DOHH2 (cell line): ENCODE measurements around the gene CFAP74.

ENCODE experiments used
- H3F3A ChIP-seq: fragments of 200-600 bp; sonication (generic), shearing (Covaris generic); 2 replicates; pipeline ENCODE4 v1.6.0; 2016; ENCODE audit warnings: antibody characterized with exemption, mild to moderate bottlenecking; ENCODE audit not compliant: control insufficient read depth, insufficient read depth
- H3K27ac ChIP-seq: fragments of 200-600 bp; sonication (generic); 2 replicates; pipeline ENCODE4 v1.5.1; 2014; ENCODE audit warnings: low read depth, mild to moderate bottlenecking, low read length, moderate library complexity
- H3K27me3 ChIP-seq: fragments of 200-600 bp; sonication (generic); 2 replicates; pipeline ENCODE4 v1.6.1; 2014; ENCODE audit warnings: mild to moderate bottlenecking, low read length, mixed read lengths; ENCODE audit not compliant: control insufficient read depth
- H3K36me3 ChIP-seq: fragments of 200-600 bp; sonication (generic); 2 replicates; pipeline ENCODE4 v1.6.1; 2014; ENCODE audit warnings: mild to moderate bottlenecking, low read length, moderate library complexity, mixed read lengths; ENCODE audit not compliant: control insufficient read depth
- H3K4me1 ChIP-seq: fragments of 200-600 bp; sonication (generic); 2 replicates; pipeline ENCODE4 v1.6.1; 2014; ENCODE audit warnings: mild to moderate bottlenecking, low read length, mixed read lengths; ENCODE audit not compliant: control insufficient read depth
- H3K4me2 ChIP-seq: fragments of 200-600 bp; sonication (generic); 2 replicates; pipeline ENCODE4 v1.6.0; 2014; ENCODE audit warnings: mild to moderate bottlenecking, low read length, moderate library complexity
- H3K4me3 ChIP-seq: fragments of 200-600 bp; sonication (generic); 2 replicates; pipeline ENCODE4 v1.5.1; 2014; ENCODE audit warnings: mild to moderate bottlenecking, low read length, mixed read lengths
- H3K79me2 ChIP-seq: fragments of 200-600 bp; sonication (generic); 2 replicates; pipeline ENCODE4 v1.6.1; 2014; ENCODE audit warnings: mild to moderate bottlenecking, low read length, mixed read lengths; ENCODE audit not compliant: control insufficient read depth
- H3K9me2 ChIP-seq: fragments of 200-600 bp; sonication (generic); replicated peaks from 2 replicates; pipeline ENCODE4 v1.6.1; 2014; ENCODE audit warnings: mild to moderate bottlenecking, low read length, mixed read lengths; ENCODE audit not compliant: control insufficient read depth
- H3K9me3 ChIP-seq: fragments of 200-600 bp; sonication (generic); 2 replicates; pipeline ENCODE4 v1.6.1; 2014; ENCODE audit warnings: antibody characterized with exemption, low read length, mixed read lengths; ENCODE audit not compliant: control insufficient read depth, insufficient read depth
- H4K20me1 ChIP-seq: fragments of 200-600 bp; sonication (generic); 2 replicates; pipeline ENCODE4 v1.6.0; 2014; ENCODE audit warnings: low read depth, mild to moderate bottlenecking, antibody characterized with exemption, low read length, moderate library complexity; ENCODE audit not compliant: control insufficient read depth, insufficient read depth
- CTCF ChIP-seq: fragments of 200-600 bp; sonication (generic); IDR thresholded peaks from one replicate; pipeline ENCODE4 v1.5.1; 2014; ENCODE audit warnings: antibody characterized with exemption, mild to moderate bottlenecking, low read depth, low read length; ENCODE audit not compliant: poor library complexity, severe bottlenecking
- EZH2phosphoT487 ChIP-seq: fragments of 200-600 bp; sonication (generic); IDR thresholded peaks from 2 replicates; pipeline ENCODE4 v1.6.1; 2017; ENCODE audit warnings: borderline replicate concordance, mild to moderate bottlenecking, antibody characterized with exemption, low read length, moderate library complexity, mixed read lengths

The CFAP74 gene

GRCh38 chr1:2037314-2037979, 33.9 kb upstream of the CFAP74 start:
- no peaks in the 10 kb centered on the region for H3F3A ChIP-seq
- H3K4me3 ChIP-seq, result no peak overlapping the region
- no peak for TF ChIP-seq EZH2phosphoT487
- no peak for TF ChIP-seq CTCF
- H3K9me2 ChIP-seq, result no peaks in the 10 kb centered on the region
- no peak overlapping the region for H3K4me2 ChIP-seq
- H3K27me3 ChIP-seq, result no peaks in the 10 kb centered on the region
- no peaks in the 10 kb centered on the region for H3K36me3 ChIP-seq
- no peaks in the 10 kb centered on the region for H4K20me1 ChIP-seq
- H3K9me3 ChIP-seq, result no peaks in the 10 kb centered on the region
- H3K27ac ChIP-seq, result no peak overlapping the region
- H3K79me2 ChIP-seq, result no peaks in the 10 kb centered on the region
- H3K4me1 ChIP-seq, result no peaks in the 10 kb centered on the region

GRCh38 chr1:2036287-2036686, 32.7 kb upstream of the CFAP74 start:
- no peaks in the 10 kb centered on the region for H4K20me1 ChIP-seq
- H3K27me3 ChIP-seq, result no peaks in the 10 kb centered on the region
- no peaks in the 10 kb centered on the region for H3K4me1 ChIP-seq
- TF ChIP-seq EZH2phosphoT487 (no peak), CTCF (no peak)
- no peaks in the 10 kb centered on the region for H3K79me2 ChIP-seq
- H3K9me2 ChIP-seq, result no peaks in the 10 kb centered on the region
- no peak overlapping the region for H3K4me2 ChIP-seq
- no peaks in the 10 kb centered on the region for H3K36me3 ChIP-seq
- H3K4me3 ChIP-seq, result no peak overlapping the region
- no peaks in the 10 kb centered on the region for H3F3A ChIP-seq
- no peaks in the 10 kb centered on the region for H3K9me3 ChIP-seq
- no peak overlapping the region for H3K27ac ChIP-seq

DNA sequence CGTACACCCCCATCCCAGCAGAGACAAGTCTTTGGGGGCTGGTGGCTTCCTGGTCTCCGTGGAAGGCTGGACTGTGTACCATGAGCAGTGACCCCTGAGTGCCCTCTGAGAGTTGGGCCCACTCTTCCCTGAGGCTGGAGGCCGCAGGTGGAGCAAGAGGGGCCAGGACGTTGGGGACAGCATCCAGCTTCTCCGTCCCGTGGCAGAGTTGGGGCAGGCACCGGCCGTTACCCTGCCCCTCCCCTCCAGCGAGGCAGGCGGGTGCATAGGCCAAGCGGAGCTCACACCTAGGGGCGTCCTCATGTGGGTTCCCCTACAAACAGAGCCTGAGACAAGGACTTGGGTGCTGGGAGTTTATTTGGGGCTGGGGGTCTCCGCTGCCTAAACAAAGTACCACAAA, 29.6 kb upstream of the CFAP74 start:
- no peak overlapping the region for H3K27ac ChIP-seq
- H3F3A ChIP-seq, result no peaks in the 10 kb centered on the region
- H3K9me3 ChIP-seq, result no peaks in the 10 kb centered on the region
- no peaks in the 10 kb centered on the region for H3K27me3 ChIP-seq
- no peaks in the 10 kb centered on the region for H3K79me2 ChIP-seq
- H3K4me2 ChIP-seq, result no peak overlapping the region
- TF ChIP-seq CTCF, result no peak
- no peak for TF ChIP-seq EZH2phosphoT487
- H3K4me3 ChIP-seq, result no peak overlapping the region
- H3K9me2 ChIP-seq, result no peaks in the 10 kb centered on the region
- H4K20me1 ChIP-seq, result no peaks in the 10 kb centered on the region
- H3K36me3 ChIP-seq, result no peaks in the 10 kb centered on the region
- no peaks in the 10 kb centered on the region for H3K4me1 ChIP-seq
